NT2/D1 (cell line): Measurements from ENCODE around the gene FOS.

ENCODE experiments used
- DNase-seq: peaks from one replicate; pipeline ENCODE4 v3.0.0-alpha.2; 2011; ENCODE audit warnings: low read depth, low spot score
- H3K27me3 ChIP-seq: 2 replicates; pipeline ENCODE4 v1.6.0; 2011; ENCODE audit warnings: mild to moderate bottlenecking; ENCODE audit not compliant: insufficient read length, insufficient read depth
- H3K36me3 ChIP-seq: 2 replicates; pipeline ENCODE4 v1.6.1; 2011; ENCODE audit warnings: mild to moderate bottlenecking, low read length, mixed read lengths; ENCODE audit not compliant: insufficient read depth, insufficient read length
- H3K4me1 ChIP-seq: 2 replicates; pipeline ENCODE4 v1.5.1; 2011; ENCODE audit not compliant: insufficient read depth, insufficient read length
- H3K4me3 ChIP-seq: 2 replicates; pipeline ENCODE4 v1.5.1; 2011; ENCODE audit warnings: low read depth; ENCODE audit not compliant: insufficient read length
- H3K9ac ChIP-seq: 2 replicates; pipeline ENCODE4 v1.6.0; 2011; ENCODE audit warnings: low read depth; ENCODE audit not compliant: insufficient read length
- H3K9me3 ChIP-seq: 2 replicates; pipeline ENCODE4 v1.5.1; 2011; ENCODE audit warnings: mild to moderate bottlenecking, low read length; ENCODE audit not compliant: insufficient read depth
- SUZ12 ChIP-seq: IDR thresholded peaks from 2 replicates; pipeline ENCODE4 v1.6.1; 2011; ENCODE audit not compliant: insufficient read length, insufficient read depth; ENCODE audit errors: extremely low read depth
- YY1 ChIP-seq: IDR thresholded peaks from 2 replicates; pipeline ENCODE4 v1.6.1; 2011; ENCODE audit not compliant: insufficient read length, insufficient read depth
- ZNF274 ChIP-seq: IDR thresholded peaks from 2 replicates; pipeline ENCODE4 v1.6.1; 2011; ENCODE audit warnings: mild to moderate bottlenecking, low read depth, low read length

The FOS gene

GRCh38 chr14:75254901-75255584, 23.6 kb upstream of the FOS start:
- Histone ChIP-seq H3K27me3 (no peaks in the 10 kb centered on the region), H3K9me3 (no peaks in the 10 kb centered on the region), H3K36me3 (no peaks in the 10 kb centered on the region), H3K9ac (no peak overlapping the region), H3K4me3 (no peak overlapping the region), H3K4me1 (peaks cover 10% of the 10 kb centered on the region)
- DNase-seq = no peak
- no peak for TF ChIP-seq SUZ12
- TF ChIP-seq YY1 = no peak
- TF ChIP-seq ZNF274 = no peak

GRCh38 chr14:75258079-75258802, 20.4 kb upstream of the FOS start:
- H3K9me3 ChIP-seq = no peaks in the 10 kb centered on the region
- peak overlapping the region; percentile 72 for H3K9ac ChIP-seq
- TF ChIP-seq SUZ12 = no peak
- TF ChIP-seq ZNF274 = no peak
- no peak for TF ChIP-seq YY1
- H3K27me3 ChIP-seq = no peaks in the 10 kb centered on the region
- H3K4me3 ChIP-seq = peak overlapping the region; percentile 47
- DNase-seq = no peak
- H3K4me1 ChIP-seq = peaks cover 10% of the 10 kb centered on the region
- no peaks in the 10 kb centered on the region for H3K36me3 ChIP-seq

- Histone ChIP-seq H3K4me1 (peaks cover 10% of the 10 kb centered on the region), H3K9ac (peak overlapping the region; percentile 77), H3K36me3 (no peaks in the 10 kb centered on the region), H3K27me3 (no peaks in the 10 kb centered on the region), H3K4me3 (peak overlapping the region; percentile 79), H3K9me3 (no peaks in the 10 kb centered on the region)
- DNase-seq = peak; percentile 97
- TF ChIP-seq SUZ12 = no peak
Observed at GRCh38 chr14:75258803-75259509, 19.7 kb upstream of the FOS start.

GRCh38 chr14:75259510-75259855, 19.1 kb upstream of the FOS start:
- peak overlapping the region; percentile 77 for H3K9ac ChIP-seq
- no peaks in the 10 kb centered on the region for H3K9me3 ChIP-seq
- H3K27me3 ChIP-seq = no peaks in the 10 kb centered on the region
- H3K4me3 ChIP-seq = peak overlapping the region; percentile 79
- H3K36me3 ChIP-seq = no peaks in the 10 kb centered on the region
- DNase-seq = no peak
- no peak for TF ChIP-seq ZNF274
- TF ChIP-seq SUZ12 = no peak
- no peak for TF ChIP-seq YY1
- H3K4me1 ChIP-seq = peaks cover 10% of the 10 kb centered on the region

- Histone ChIP-seq H3K4me1 (peaks cover 10% of the 10 kb centered on the region), H3K27me3 (no peaks in the 10 kb centered on the region), H3K9me3 (no peaks in the 10 kb centered on the region), H3K9ac (no peak overlapping the region), H3K4me3 (no peak overlapping the region), H3K36me3 (no peaks in the 10 kb centered on the region)
- no peak for DNase-seq
- TF ChIP-seq SUZ12 = no peak
- TF ChIP-seq ZNF274 = no peak
- TF ChIP-seq YY1 = no peak
Observed at GRCh38 chr14:75260025-75260763, 18.4 kb upstream of the FOS start.

GRCh38 chr14:75261820-75262219, 16.8 kb upstream of the FOS start:
- DNase-seq = no peak
- no peaks in the 10 kb centered on the region for H3K9me3 ChIP-seq
- H3K36me3 ChIP-seq = no peaks in the 10 kb centered on the region
- TF ChIP-seq YY1 (no peak), ZNF274 (no peak), SUZ12 (no peak)
- H3K4me3 ChIP-seq = no peak overlapping the region
- H3K27me3 ChIP-seq = no peaks in the 10 kb centered on the region
- H3K9ac ChIP-seq = no peak overlapping the region
- peaks cover 10% of the 10 kb centered on the region for H3K4me1 ChIP-seq
